ENCODE results near the gene GTF2E1. TPM values are rescaled to one million over a fixed set of nuclear protein-coding genes. Genes with fewer than 3 reads are reported as not detected.

Gene GTF2E1
- total and polyA plus RNA-seq, 2 donors (not counting 1 experiment from before 2014, with no cell fraction given) = 6.0 to 24.7 TPM

DNA sequence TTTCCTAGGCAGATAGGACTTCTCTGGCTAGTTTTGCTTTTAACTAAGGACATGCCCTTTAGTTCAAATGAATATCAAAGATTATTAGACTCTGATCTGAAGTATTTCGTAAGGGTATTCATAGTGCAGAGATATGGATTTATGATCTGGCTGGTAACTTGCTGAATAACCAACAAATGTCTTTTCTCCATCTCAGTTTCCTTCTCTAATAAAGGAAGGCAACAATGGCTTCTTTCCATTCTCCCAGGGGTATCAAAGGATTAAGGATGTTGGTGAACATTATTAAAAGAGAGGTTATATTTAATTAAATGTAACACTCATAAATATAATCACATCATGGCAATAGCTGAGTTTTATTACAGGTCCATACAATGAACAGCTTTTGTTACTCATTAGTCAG lies 86.3 kb downstream of the GTF2E1 start:
- no peaks in the 10 kb centered on the region for H3K36me3 ChIP-seq (replicated peaks in 1 of 2; ENCODE audit: control extremely low read depth in 1 of 2, control insufficient read depth in 1 of 2, extremely low read depth in 1 of 2, insufficient read depth in 2 of 2, low read length in 1 of 2)
- no peaks in the 10 kb centered on the region for H3K9me3 Mint-ChIP-seq (ENCODE audit: insufficient read depth)
- H3K4me1 ChIP-seq (ENCODE audit: control insufficient read depth in 2 of 2, insufficient read depth in 2 of 2, low read length in 2 of 2) = no peaks in the 10 kb centered on the region
- H3K4me2 ChIP-seq (replicated peaks; ENCODE audit: low read depth, low read length, poor library complexity, severe bottlenecking) = no peak overlapping the region
- H3K9me3 ChIP-seq (ENCODE audit: control extremely low read depth in 1 of 3, control insufficient read depth in 2 of 3, insufficient read depth in 1 of 3, low read length in 2 of 3) = no peaks in the 10 kb centered on the region
- H3K9ac ChIP-seq (ENCODE audit: low read length) = no peak overlapping the region
- no peak overlapping the region for H3K27ac Mint-ChIP-seq
- no peak for ATAC-seq (ENCODE audit: low read depth)
- WGBS (ENCODE audit: insufficient coverage) = no CpG with 5 or more reads among the region's 1 CpG
- H3K4me3 ChIP-seq (ENCODE audit: control extremely low read depth in 1 of 5, extremely low read depth in 1 of 5, insufficient read depth in 1 of 5, low read depth in 2 of 5, low read length in 4 of 5) = no peak overlapping the region
- peaks cover 6% of the 10 kb centered on the region for H3K27me3 Mint-ChIP-seq
- ChIA-PET CTCF (no interaction called here), POLR2A (no interaction called here)
- peaks cover 0 to 4% (median 0%) of the 10 kb centered on the region in 4 experiments for H3K27me3 ChIP-seq (replicated peaks in 1 of 4; ENCODE audit: control extremely low read depth in 1 of 4, control insufficient read depth in 3 of 4, insufficient read depth in 4 of 4, low read length in 3 of 4)
- intact Hi-C loops (cut with micrococcal nuclease) = no loop called here
- no peak overlapping the region for H3K27ac ChIP-seq (ENCODE audit: low read length in 2 of 2)
- no peaks in the 10 kb centered on the region for H3K79me2 ChIP-seq (ENCODE audit: control insufficient read depth, insufficient read depth, low read length)
- DNase-seq = no peak
- no peak overlapping the region for H3K4me3 Mint-ChIP-seq
- TF ChIP-seq, protein P1, sequence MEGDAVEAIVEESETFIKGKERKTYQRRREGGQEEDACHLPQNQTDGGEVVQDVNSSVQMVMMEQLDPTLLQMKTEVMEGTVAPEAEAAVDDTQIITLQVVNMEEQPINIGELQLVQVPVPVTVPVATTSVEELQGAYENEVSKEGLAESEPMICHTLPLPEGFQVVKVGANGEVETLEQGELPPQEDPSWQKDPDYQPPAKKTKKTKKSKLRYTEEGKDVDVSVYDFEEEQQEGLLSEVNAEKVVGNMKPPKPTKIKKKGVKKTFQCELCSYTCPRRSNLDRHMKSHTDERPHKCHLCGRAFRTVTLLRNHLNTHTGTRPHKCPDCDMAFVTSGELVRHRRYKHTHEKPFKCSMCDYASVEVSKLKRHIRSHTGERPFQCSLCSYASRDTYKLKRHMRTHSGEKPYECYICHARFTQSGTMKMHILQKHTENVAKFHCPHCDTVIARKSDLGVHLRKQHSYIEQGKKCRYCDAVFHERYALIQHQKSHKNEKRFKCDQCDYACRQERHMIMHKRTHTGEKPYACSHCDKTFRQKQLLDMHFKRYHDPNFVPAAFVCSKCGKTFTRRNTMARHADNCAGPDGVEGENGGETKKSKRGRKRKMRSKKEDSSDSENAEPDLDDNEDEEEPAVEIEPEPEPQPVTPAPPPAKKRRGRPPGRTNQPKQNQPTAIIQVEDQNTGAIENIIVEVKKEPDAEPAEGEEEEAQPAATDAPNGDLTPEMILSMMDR (IDR thresholded peaks at IDR 0.05) = no peak
- TF ChIP-seq EZH2 (IDR thresholded peaks at IDR 0.05; ENCODE audit: borderline replicate concordance, insufficient read depth, low read depth, low read length, poor library complexity, severe bottlenecking) = no peak
- H2AFZ ChIP-seq (ENCODE audit: insufficient read depth, low read depth, low read length, poor library complexity, severe bottlenecking) = no peak overlapping the region
- no peaks in the 10 kb centered on the region for H3K4me1 Mint-ChIP-seq
- no peaks in the 10 kb centered on the region for H4K20me1 ChIP-seq (ENCODE audit: control insufficient read depth, insufficient read depth, low read length, poor library complexity, severe bottlenecking)

DNA sequence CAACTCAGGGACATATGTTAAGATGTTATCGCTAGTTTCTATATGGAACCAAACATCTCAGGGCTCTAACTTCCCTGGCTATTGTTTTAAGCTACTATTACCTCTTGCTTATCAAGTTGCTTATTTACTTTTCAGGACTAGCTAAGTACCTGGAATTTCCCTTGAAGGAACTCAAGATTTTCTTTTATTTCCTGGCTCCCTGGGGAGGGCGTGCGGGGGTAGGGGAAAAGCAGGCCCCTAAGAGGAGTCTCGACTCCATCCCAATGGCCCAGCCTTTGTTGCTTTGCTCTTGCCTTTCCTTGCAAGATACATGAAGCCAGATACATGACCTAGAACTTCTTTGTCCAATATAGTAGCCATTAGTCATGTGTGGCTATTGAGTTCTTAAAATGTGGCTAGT lies 88.5 kb downstream of the GTF2E1 start:
- ATAC-seq (ENCODE audit: low read depth) (no peak), DNase-seq (no peak)
- no peaks in the 10 kb centered on the region for H3K4me1 ChIP-seq (ENCODE audit: control insufficient read depth in 2 of 2, insufficient read depth in 2 of 2, low read length in 2 of 2)
- H4K20me1 ChIP-seq (ENCODE audit: control insufficient read depth, insufficient read depth, low read length, poor library complexity, severe bottlenecking) = no peaks in the 10 kb centered on the region
- H3K4me2 ChIP-seq (replicated peaks; ENCODE audit: low read depth, low read length, poor library complexity, severe bottlenecking) = no peak overlapping the region
- H3K4me3 Mint-ChIP-seq = no peak overlapping the region
- TF ChIP-seq EZH2 (IDR thresholded peaks at IDR 0.05; ENCODE audit: borderline replicate concordance, insufficient read depth, low read depth, low read length, poor library complexity, severe bottlenecking) = no peak
- TF ChIP-seq, protein P1 (IDR thresholded peaks at IDR 0.05) = no peak
- H3K27me3 Mint-ChIP-seq = peaks cover 6% of the 10 kb centered on the region
- no peaks in the 10 kb centered on the region for H3K4me1 Mint-ChIP-seq
- H2AFZ ChIP-seq (ENCODE audit: insufficient read depth, low read depth, low read length, poor library complexity, severe bottlenecking) = no peak overlapping the region
- no peak overlapping the region for H3K9ac ChIP-seq (ENCODE audit: low read length)
- no peaks in the 10 kb centered on the region for H3K9me3 ChIP-seq (ENCODE audit: control extremely low read depth in 1 of 3, control insufficient read depth in 2 of 3, insufficient read depth in 1 of 3, low read length in 2 of 3)
- no peaks in the 10 kb centered on the region for H3K79me2 ChIP-seq (ENCODE audit: control insufficient read depth, insufficient read depth, low read length)
- H3K9me3 Mint-ChIP-seq (ENCODE audit: insufficient read depth) = no peaks in the 10 kb centered on the region
- ChIA-PET CTCF (no interaction called here), POLR2A (no interaction called here)
- H3K27ac Mint-ChIP-seq = no peak overlapping the region
- intact Hi-C loops (cut with micrococcal nuclease) = no loop called here
- no peak overlapping the region for H3K4me3 ChIP-seq (ENCODE audit: control extremely low read depth in 1 of 5, extremely low read depth in 1 of 5, insufficient read depth in 1 of 5, low read depth in 2 of 5, low read length in 4 of 5)
- peaks cover 0 to 4% (median under 1%) of the 10 kb centered on the region in 4 experiments for H3K27me3 ChIP-seq (replicated peaks in 1 of 4; ENCODE audit: control extremely low read depth in 1 of 4, control insufficient read depth in 3 of 4, insufficient read depth in 4 of 4, low read length in 3 of 4)
- no peak overlapping the region for H3K27ac ChIP-seq (ENCODE audit: low read length in 2 of 2)
- 100% methylated on average over 1 of the region's 4 CpGs for WGBS (ENCODE audit: insufficient coverage)
- no peaks in the 10 kb centered on the region for H3K36me3 ChIP-seq (replicated peaks in 1 of 2; ENCODE audit: control extremely low read depth in 1 of 2, control insufficient read depth in 1 of 2, extremely low read depth in 1 of 2, insufficient read depth in 2 of 2, low read length in 1 of 2)

Small RNA genes within 50 kb of the gene (small RNA-seq; reads per million reads assigned to genes)
- not detected for gene MTCO1P29 (ENCODE audit: insufficient read length, low read depth, low replicate concordance)
- not detected for gene MTCO2P29 (ENCODE audit: insufficient read length, low read depth, low replicate concordance)

Other genes starting within 250 kb of the GTF2E1 start
- gene NDUFB4, start 146.4 kb upstream of the GTF2E1 start, total RNA-seq = 58.1 and 68.4 TPM in 2 replicates
- 104 and 139 TPM in 2 replicates for gene NDUFB4, start 146.4 kb upstream of the GTF2E1 start, polyA plus RNA-seq
- 0.91 and 1.4 TPM in 2 replicates for gene HGD, start 60.5 kb upstream of the GTF2E1 start, total RNA-seq
- 0.46 and 0.75 TPM in 2 replicates for gene HGD, start 60.5 kb upstream of the GTF2E1 start, polyA plus RNA-seq
- gene RABL3, start 228 bp upstream of the GTF2E1 start, total RNA-seq = 18.8 and 19.5 TPM in 2 replicates
- gene RABL3, start 228 bp upstream of the GTF2E1 start, polyA plus RNA-seq = 2.5 and 3.1 TPM in 2 replicates
- not detected in 2 replicates for gene STXBP5L, start 165.5 kb downstream of the GTF2E1 start, total RNA-seq
- not detected in 2 replicates for gene STXBP5L, start 165.5 kb downstream of the GTF2E1 start, polyA plus RNA-seq

All from B cell (primary cell).